ENCODE results near the gene CNTNAP3. TPM values are rescaled to one million over a fixed set of nuclear protein-coding genes. Genes with fewer than 3 reads are reported as not detected.
"Not testable (repeated sequence)": the region's sequence is repeated elsewhere in the genome, so short reads cannot be mapped to it uniquely, and the experiment has no call there.

Gene CNTNAP3
- total RNA-seq, 2 donors from 2014 or later = not detected

DNA sequence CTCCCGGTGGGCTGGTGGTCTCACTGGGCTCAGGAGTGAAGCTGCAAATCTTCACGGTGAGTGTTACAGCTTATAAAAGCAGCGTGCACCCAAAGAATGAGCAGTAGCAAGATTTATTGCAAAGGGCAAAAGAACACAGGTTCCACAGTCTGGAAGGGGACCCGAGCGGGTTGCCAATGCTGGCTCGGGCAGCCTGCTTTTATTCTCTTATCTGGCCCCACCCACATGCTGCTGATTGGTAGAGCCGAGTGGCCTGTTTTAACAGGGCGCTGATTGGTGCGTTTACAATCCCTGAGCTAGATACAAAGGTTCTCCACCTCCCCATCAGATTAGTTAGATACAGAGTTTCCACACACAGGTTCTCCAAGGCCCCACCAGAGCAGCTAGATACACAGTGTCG is 246.2 kb downstream of the CNTNAP3 start:
- not testable (repeated sequence) for H3K4me3 Mint-ChIP-seq; H3K27ac Mint-ChIP-seq; H3K36me3 Mint-ChIP-seq (ENCODE audit: low read depth); ATAC-seq; H3K9me3 ChIP-seq (ENCODE audit: control insufficient read depth, low read length, poor library complexity, severe bottlenecking); H3K27me3 Mint-ChIP-seq; DNase-seq; H3K4me1 Mint-ChIP-seq

DNA sequence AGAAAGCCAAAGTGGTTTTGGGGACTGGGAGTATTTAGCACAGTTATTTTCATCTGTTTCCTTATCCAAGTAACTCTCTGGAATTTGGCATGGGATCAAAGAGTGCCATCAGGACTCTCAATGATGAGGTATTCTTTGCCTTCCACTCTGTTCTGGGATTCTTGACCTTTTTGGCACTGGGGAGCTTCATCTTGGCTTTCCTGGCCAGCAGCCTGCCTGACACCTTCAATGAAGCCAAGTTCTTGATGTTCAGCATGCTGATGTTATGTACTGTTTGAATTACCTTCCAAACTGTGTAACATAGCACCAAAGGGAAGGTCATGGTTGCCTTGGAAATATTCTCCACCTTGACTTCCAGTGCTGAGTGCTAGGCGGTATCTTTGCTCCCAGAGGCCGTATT is 248.8 kb downstream of the CNTNAP3 start:
- not testable (repeated sequence) for H3K4me3 Mint-ChIP-seq; H3K9me3 ChIP-seq (ENCODE audit: control insufficient read depth, low read length, poor library complexity, severe bottlenecking); H3K27ac Mint-ChIP-seq; DNase-seq; ATAC-seq; H3K4me1 Mint-ChIP-seq; H3K36me3 Mint-ChIP-seq (ENCODE audit: low read depth); H3K27me3 Mint-ChIP-seq

DNA sequence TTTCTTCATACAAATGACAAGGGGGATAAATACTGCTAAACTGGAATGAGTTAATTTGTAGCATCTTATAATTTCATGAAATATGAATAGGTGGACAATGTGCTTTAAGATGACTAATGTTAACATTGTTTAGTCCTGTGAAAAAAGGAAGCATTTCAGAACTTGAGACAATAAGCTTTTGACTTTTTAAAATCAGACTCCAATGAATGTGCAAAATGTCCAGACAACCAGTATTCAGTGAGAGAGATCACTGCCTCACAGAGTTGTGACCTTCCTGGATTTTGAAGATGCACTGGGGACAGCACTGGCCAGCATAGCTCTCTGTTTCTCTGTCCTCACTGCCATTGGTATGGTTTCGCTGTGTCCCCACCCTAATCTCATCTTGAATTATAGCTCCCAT is 249.7 kb downstream of the CNTNAP3 start:
- not testable (repeated sequence) for H3K36me3 Mint-ChIP-seq (ENCODE audit: low read depth); ATAC-seq; H3K4me1 Mint-ChIP-seq; DNase-seq; H3K4me3 Mint-ChIP-seq; H3K27me3 Mint-ChIP-seq; H3K27ac Mint-ChIP-seq; H3K9me3 ChIP-seq (ENCODE audit: control insufficient read depth, low read length, poor library complexity, severe bottlenecking)

DNA sequence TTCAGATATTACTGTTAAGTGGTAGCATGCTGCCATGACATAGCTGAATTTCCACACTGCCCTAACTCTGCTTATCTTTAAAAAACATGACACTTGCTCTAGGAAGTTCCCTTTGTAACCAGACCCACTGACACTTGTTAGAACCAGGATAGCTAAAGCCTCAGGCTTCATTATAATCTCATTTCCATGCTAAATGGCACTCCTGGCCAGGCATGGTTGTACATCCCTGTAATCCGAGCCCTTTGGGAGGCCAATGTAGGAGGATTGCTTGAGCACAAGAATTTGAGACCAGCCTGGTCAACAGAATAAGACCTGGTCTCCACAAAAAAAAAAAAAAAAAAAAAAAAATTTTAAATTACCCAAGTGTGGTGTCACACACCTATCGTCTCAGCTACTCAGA is 254.1 kb downstream of the CNTNAP3 start:
- H3K27ac Mint-ChIP-seq; ATAC-seq; H3K27me3 Mint-ChIP-seq; DNase-seq; H3K4me1 Mint-ChIP-seq; H3K4me3 Mint-ChIP-seq; H3K9me3 ChIP-seq (ENCODE audit: control insufficient read depth, low read length, poor library complexity, severe bottlenecking); H3K36me3 Mint-ChIP-seq (ENCODE audit: low read depth): not testable (repeated sequence)

DNA sequence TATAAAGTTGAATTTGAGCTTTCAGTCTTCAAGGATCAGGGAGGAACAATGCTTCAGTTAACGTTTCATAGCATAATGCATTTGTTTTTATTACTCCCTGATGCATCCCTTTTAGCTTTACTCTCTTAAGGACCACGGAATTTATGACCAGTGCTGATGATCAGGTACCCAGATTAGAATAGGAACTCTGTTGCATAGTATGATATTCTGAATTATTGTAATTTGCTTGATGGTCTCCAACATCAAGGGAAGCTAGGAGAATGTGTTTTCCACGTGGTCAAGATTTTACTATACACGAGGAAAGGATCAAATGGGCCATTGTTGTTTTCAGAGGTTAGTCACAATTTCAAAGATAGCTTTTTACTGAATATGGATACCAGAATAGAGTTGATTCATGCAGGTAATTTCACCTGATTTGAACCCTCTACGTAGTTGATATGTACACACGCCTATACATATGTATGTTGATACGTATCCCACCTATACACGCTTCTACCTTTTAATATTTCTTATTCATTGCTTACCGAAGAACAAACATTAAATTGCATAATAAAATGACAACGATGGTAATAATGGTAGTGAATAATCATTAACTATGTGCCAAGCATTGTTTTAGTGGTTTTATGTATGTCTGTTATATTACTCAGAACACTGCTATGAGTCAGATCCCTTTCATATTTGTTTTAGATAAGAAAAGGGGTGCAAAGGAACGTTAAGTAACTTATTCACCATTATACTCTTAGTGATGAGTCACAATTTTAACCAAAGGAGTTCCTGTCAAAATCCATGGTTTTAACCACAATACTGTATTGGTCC is 257.6 kb downstream of the CNTNAP3 start:
- not testable (repeated sequence) for DNase-seq; H3K4me3 Mint-ChIP-seq; ATAC-seq; H3K27ac Mint-ChIP-seq; H3K36me3 Mint-ChIP-seq (ENCODE audit: low read depth); H3K27me3 Mint-ChIP-seq; H3K9me3 ChIP-seq (ENCODE audit: control insufficient read depth, low read length, poor library complexity, severe bottlenecking); H3K4me1 Mint-ChIP-seq

DNA sequence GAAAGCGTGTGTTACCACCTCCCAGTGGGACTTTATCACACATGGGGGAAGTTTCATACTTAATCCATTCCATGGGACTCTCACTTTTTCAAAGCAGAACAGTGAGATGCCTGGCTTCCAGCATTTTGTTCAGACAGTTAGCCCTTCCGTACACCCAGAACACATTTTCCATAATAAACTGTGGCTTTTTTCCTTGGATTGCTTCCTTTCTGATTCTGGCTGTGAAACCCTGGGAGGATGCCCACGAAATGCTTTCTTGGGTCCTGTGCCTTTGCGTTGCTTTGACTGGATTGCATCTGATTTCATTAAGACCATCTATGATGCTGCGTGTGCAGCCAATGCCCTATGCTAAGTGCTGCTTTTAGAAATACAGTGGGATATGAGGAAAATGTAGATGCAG is 259.1 kb downstream of the CNTNAP3 start:
- H3K27me3 Mint-ChIP-seq, H3K4me3 Mint-ChIP-seq, ATAC-seq: not testable (repeated sequence)

DNA sequence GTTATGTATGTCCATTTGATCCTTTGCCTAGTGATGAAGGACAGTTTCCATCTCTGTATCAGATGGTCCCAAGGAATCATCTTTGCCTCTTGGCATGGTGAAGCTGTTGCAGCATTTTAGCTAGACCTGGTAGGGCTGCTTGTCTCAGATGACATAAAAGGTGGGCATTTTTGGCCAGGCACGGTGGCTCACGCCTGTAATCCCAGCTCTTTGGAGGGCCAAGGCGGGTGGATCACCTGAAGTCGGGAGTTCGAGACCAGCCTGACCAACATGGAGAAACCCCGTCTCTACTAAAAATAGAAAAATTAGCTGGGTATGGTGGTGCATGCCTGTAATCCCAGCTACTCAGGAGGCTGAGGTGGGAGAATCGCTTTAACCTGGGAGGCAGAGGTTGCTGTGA is 259.8 kb downstream of the CNTNAP3 start:
- H3K9me3 ChIP-seq (ENCODE audit: control insufficient read depth, low read length, poor library complexity, severe bottlenecking); H3K4me1 Mint-ChIP-seq; H3K27me3 Mint-ChIP-seq; H3K36me3 Mint-ChIP-seq (ENCODE audit: low read depth); ATAC-seq; H3K27ac Mint-ChIP-seq; H3K4me3 Mint-ChIP-seq; DNase-seq: not testable (repeated sequence)

More for the DNA sequence above, 259.1 kb downstream of the CNTNAP3 start:
- H3K4me1 Mint-ChIP-seq; H3K27ac Mint-ChIP-seq; DNase-seq; H3K36me3 Mint-ChIP-seq (ENCODE audit: low read depth); H3K9me3 ChIP-seq (ENCODE audit: control insufficient read depth, low read length, poor library complexity, severe bottlenecking): not testable (repeated sequence)

DNA sequence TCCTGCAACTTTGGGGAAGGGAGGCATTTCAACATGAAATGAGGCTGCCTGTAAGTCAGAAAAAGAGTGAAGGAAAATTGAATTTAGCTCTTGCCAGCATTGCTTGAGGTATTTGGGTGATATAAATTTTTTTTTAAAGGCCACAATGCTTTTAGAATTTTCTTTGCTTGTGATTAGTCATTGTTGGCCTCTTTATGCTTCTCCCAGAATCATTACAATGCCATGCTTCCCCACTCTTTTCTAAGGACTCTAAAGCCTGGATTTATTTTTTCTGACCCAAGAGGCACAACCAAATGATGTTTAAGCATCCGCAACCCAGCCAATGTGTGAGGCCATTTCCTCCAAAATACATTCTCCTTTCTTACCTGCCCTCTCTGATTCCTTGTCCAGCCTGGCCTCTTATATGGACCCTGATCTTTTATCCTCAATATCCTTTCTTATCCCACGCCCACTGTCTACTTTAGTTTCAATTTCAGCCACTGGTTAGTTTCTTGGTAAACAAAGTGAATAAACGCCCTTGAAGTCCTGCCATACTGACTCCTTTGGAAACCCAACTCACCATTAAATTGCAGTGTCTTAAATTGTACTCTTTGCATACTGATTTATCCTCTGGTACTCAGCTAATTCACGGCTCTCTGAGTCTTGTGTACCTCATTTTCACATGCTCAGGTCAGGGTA is 261.9 kb downstream of the CNTNAP3 start:
- H3K4me1 Mint-ChIP-seq; H3K27me3 Mint-ChIP-seq; H3K4me3 Mint-ChIP-seq; H3K36me3 Mint-ChIP-seq (ENCODE audit: low read depth); H3K9me3 ChIP-seq (ENCODE audit: control insufficient read depth, low read length, poor library complexity, severe bottlenecking); H3K27ac Mint-ChIP-seq; ATAC-seq; DNase-seq: not testable (repeated sequence)

Other genes starting within 250 kb of the CNTNAP3 start
- not detected for gene SPATA31A1, start 67.5 kb upstream of the CNTNAP3 start, total RNA-seq